Measurements from ENCODE around the gene S100PBP.

S100PBP gene

DNA sequence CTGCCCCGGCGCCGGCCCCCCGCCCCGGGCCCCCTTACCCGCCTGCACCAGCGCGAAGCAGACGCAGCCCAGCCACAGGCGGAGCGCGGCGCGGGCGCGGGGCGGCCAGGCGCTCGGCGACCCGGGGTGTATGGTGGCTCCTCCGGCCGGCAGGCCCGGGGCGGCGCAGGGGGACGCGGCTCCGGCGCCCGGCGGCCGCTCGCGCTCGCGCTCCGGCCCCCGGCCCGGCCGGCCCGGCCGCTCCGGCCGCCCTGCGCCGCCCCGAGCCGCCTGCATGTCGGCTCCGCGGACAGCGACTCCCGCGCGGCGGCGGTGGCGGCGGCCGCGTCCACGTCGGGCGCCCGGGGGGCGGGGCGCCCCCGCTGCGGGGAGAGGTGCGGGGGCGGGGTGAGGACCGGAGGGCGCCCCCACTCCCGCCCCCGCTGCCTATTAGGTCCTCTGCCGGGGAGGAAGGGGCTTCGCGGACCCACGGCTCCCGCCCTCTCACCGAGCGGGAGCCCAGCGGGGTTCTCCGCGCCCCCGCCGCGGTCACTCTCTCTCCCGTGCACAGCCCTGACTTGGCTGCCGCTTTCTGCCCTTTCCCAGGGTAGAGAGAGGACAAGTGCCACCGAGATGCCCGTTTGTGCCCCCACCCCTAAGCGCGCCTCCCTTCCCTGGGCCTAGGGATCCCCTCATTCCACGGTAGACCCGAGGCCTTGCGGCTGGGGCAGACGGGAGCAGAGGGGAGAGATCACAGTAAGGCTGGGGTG, 53.3 kb downstream of the S100PBP start, which contains the start of gene FNDC5:
Gene FNDC5, minus strand, starts transcription at position 298 of the 749 bp plus-strand sequence.
- DNase-seq (ENCODE audit: low spot score), result peak; percentile 68

GRCh38 chr1:32871364-32872191, 54.1 kb downstream of the S100PBP start:
- no peak for DNase-seq (ENCODE audit: low spot score)

GRCh38 chr1:32872192-32872460, 54.7 kb downstream of the S100PBP start:
- no peak for DNase-seq (ENCODE audit: low spot score)

GRCh38 chr1:32873484-32873883, 56.0 kb downstream of the S100PBP start:
- no peak for DNase-seq (ENCODE audit: low spot score)

DNA sequence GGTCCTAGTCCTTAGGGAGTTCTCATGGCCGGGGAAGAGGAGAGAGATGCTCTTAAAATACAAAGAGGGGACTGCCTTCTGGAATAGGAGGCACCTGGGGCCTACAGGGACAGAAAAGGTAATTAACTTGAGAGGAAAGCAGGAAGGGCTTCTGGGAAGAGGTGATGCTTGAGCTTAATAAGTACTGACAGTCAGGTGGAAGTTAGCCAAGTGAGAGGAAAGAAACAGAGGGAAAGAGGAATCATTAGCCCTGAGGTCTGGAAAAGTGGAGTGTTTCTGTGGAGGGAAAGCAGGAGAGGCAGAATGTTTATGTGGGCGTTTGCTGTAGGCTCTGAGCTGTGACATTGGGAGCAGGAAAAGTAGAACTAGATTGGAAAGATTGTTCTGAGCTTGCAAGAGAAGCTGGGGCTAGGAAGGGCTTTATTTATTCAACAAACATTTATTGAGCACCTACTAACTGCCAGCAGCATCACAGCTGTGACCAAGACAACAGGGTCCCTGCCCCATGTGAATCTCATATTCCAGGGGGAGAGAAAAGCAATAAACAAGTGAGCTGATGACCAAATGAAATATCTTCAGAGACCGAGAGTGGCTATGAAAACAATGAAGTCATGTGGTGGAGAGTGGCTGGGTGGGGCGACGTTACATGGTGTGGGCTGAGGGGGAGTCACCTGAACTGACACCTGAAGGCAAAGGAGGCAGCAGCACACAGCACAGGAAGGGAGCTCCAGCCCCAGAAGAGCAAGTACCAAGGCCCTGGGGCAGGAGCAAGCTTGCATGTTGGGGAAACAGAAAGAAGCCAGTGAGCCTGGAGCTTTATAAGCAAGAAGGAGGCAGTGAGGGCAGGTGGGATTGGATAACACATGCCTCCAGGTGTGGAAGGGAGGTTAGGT, 57.7 kb downstream of the S100PBP start:
- no peak for DNase-seq (ENCODE audit: low spot score)

DNA sequence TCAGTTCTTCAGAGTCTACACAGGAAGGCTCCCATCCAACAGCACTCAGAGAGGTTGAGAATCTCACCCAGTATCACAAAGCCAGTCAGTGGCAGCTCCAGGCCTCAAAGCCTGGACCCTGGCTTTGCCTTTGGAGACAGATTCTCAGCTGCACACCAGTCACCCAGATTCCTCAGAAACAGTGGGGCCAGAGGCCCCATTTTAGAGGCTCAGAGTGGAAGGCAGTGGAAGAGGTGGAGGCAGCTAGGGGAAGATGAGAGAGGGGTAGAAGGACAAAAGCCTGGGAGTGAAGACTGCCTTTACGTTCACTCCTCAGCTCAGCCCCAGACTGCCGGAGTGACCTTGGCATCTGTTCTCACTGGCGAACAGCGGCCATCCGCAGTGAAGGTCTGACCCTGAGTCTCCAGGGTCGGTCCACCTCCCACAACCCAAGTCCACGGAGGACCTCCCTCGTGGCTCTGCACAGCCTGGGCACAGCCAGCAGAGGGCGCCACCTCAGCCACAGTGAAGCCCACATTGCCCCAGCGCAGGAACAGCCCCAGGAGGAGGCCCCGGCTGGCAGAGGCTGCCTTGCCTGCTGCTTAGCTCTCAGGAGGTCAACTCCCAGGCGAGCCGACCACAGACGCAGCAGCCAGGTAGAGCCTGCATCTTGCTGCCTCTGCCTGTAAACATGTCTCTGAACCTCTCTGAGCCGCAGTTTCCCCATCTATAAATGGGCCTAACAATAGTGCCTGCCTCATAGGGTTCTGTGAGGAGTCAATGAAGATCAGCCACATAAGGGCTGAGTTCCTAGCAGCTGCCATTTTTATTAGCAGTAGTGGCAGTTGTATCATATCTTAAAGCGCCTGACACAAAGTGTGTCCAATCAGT, 59.1 kb downstream of the S100PBP start:
- DNase-seq (ENCODE audit: low spot score), result peak; percentile 85

DNA sequence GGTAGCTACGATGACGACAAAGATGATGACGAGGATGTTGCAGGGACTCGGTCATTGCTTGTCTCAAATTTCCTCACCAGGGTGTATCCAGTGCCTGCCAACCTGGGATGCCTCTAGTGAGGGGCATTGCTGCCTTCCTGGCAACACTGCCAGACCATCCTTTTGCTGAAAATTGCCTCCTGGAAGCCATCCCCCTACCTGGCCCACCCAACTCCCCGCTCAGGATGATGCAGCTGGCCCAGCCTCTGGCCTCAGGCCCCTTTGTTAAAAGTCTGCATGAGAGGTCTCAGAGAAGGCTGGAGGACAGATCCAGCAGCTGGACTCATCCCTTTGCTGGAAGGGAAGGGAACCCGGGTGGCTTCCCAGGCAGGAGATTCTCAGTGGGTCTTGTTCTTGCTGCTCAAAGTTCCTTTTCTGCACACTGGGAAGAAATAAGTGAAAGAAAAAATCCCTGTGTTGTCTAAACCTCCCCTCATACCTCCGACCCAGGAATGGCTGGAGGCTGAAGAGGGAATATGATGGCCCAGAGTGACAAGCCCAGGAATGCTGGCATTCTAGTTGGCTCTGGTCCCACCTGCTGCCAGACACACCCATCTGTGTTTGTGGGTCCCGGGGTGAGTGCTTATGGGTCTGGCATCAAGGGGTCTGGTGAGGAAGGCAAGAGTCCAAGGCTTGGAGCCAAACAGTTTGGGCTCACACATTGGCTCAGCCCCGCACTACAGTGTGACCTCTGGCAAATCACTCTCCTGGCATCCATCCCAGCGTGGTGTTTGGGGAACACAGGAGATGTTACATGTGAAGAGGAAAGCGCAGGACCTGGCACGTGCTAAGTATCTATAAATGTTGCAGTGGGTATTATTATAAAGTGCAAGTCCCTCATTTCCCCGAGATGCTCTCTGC, 60.0 kb downstream of the S100PBP start:
- no peak for DNase-seq (ENCODE audit: low spot score)

- peak; percentile 67 for DNase-seq (ENCODE audit: low spot score)
Measured at GRCh38 chr1:32878183-32878582, 60.7 kb downstream of the S100PBP start.

GRCh38 chr1:32878637-32879041, 61.2 kb downstream of the S100PBP start:
- DNase-seq (ENCODE audit: low spot score), result no peak

- DNase-seq (ENCODE audit: low spot score), result no peak
Measured at GRCh38 chr1:32881291-32881690, 63.8 kb downstream of the S100PBP start.

GRCh38 chr1:32881871-32882850, 64.7 kb downstream of the S100PBP start:
- DNase-seq (ENCODE audit: low spot score), result no peak

GRCh38 chr1:32883338-32884031, 66.0 kb downstream of the S100PBP start:
- no peak for DNase-seq (ENCODE audit: low spot score)

- DNase-seq (ENCODE audit: low spot score), result no peak
Measured at GRCh38 chr1:32884032-32884372, 66.5 kb downstream of the S100PBP start.

DNA sequence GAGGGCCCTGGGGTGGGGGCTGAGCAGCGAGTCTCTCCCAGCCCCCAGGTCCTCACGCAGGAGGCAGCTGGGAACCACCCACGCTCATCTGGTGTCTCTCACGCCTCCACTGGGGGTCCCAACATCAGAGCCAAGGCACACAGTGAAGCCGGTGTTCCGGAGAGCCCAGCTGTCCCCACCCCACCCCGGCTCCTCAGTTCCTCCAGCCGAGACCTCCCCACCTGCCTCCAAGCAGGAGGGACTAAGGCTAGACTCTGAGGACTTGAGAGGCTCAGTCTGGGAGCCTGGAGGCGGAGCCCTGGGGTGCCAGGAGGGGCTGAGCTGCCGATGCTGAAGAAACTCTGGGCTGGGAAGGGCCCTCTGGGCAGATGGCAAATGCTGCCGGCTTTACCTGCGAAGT, 67.3 kb downstream of the S100PBP start:
- no peak for DNase-seq (ENCODE audit: low spot score)

- DNase-seq (ENCODE audit: low spot score), result no peak
Measured at GRCh38 chr1:32885676-32886003, 68.2 kb downstream of the S100PBP start.

DNA sequence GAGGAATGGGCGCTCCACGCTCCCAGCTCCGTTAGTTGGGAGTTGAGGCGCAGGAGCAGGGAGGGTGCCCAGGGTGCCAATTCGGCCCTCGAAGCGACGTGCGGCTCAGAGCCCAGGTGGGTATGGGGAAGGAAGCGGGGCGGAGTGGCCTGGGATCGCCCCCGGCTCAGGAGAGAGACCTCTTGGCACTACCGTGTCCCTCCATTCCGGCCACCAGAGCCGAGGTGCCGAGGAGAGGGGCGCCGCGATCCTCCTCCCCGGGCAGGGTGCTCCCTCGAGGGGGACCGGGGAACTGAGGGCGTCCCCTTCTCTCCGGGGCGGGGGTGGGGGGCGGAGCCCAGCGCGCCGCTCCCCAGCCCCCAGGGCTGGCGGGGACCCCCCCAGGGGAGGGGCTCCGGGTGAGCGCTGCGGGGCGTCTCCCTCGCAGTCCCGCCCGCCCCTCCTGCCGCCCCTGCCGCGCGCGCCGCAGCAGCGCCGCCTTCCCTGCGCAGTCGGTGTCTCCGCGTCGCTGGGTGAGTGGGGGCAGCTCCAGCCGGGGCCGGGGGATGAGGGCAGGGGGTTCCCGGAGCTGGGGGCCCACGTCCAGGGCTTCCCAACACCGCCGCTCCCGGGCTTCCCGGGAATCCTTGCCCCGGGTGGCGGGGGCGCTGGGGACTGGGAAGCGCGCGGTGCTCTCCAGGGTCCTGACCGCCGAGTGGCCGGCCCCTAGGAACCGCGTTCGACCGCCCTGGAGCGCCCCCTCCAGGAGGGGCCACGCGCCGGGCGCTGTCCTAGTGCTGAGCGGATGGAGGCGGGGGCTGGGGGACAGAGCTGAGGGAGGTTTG, 68.8 kb downstream of the S100PBP start, which contains the start of gene HPCA:
Gene HPCA, plus strand, starts transcription at position 488 of the 824 bp plus-strand sequence. CDS start 2,408 bp downstream, outside the sequence.
- DNase-seq (ENCODE audit: low spot score), result peak; percentile 90

- DNase-seq (ENCODE audit: low spot score), result no peak
Measured at GRCh38 chr1:32886828-32887414, 69.5 kb downstream of the S100PBP start.

All from AG08396 (cell line).